ENCODE data around the gene OR10C1.

The OR10C1 gene

GRCh38 chr6:29479560-29479959 is 40.5 kb downstream of the OR10C1 start:
- no peak for DNase-seq

GRCh38 chr6:29483186-29483585 is 44.1 kb downstream of the OR10C1 start:
- no peak for DNase-seq

- DNase-seq = no peak
Observed at GRCh38 chr6:29483735-29484134, 44.6 kb downstream of the OR10C1 start.

- DNase-seq = no peak
Observed at GRCh38 chr6:29486577-29486976, 47.5 kb downstream of the OR10C1 start.

- DNase-seq = no peak
Observed at GRCh38 chr6:29487131-29487530, 48.0 kb downstream of the OR10C1 start.

GRCh38 chr6:29487660-29488059 is 48.6 kb downstream of the OR10C1 start, which contains the start of gene MAS1L:
Gene MAS1L (minus strand): TSS chr6:29487956. CDS start chr6:29487902, 54 bp downstream.
- no peak for DNase-seq

- DNase-seq = no peak
Observed at GRCh38 chr6:29488874-29489273, 49.8 kb downstream of the OR10C1 start.

- DNase-seq = no peak
Observed at GRCh38 chr6:29489286-29489685, 50.2 kb downstream of the OR10C1 start.

- no peak for DNase-seq
Observed at GRCh38 chr6:29490055-29490454, 50.9 kb downstream of the OR10C1 start.

GRCh38 chr6:29490552-29490951 is 51.4 kb downstream of the OR10C1 start:
- DNase-seq = no peak
